GM21390 (cell line): ENCODE data around the gene CROCC2.
"Not testable (repeated sequence)": the region's sequence is repeated elsewhere in the genome, so short reads cannot be mapped to it uniquely, and the experiment has no call there.

ENCODE experiments used
- ATAC-seq: cut with Tn5 transposase; IDR thresholded peaks from one replicate; pipeline ENCODE4 v1.9.1; 2021; ENCODE audit not compliant: unreplicated experiment

Gene CROCC2

DNA sequence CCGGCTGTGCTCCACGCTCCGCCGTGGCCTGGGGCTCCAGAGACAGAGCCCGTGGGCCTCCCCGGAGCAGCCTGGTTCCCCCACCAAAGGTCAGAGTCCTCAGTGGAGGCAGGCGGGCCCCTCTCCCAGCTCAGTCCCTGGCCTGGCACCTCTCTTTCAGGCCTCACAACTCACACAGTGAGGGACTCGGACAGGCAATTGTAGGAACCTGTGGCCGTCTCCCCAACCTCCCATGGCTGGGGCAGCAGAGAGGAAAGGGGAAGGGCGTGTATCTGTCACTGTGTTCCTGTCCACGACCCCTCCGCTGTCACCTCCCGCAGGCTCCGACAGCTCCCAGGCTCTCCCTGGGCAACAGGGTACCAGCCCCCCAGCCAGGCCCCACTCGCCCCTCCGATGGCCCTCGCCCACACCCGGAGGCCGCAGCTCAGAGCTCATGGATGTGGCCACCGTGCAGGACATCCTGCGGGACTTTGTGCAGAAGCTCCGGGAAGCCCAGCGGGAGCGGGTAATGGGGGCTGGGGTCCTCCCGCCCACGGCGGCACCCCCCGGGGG, 59.8 kb downstream of the CROCC2 start:
- ATAC-seq: no peak

DNA sequence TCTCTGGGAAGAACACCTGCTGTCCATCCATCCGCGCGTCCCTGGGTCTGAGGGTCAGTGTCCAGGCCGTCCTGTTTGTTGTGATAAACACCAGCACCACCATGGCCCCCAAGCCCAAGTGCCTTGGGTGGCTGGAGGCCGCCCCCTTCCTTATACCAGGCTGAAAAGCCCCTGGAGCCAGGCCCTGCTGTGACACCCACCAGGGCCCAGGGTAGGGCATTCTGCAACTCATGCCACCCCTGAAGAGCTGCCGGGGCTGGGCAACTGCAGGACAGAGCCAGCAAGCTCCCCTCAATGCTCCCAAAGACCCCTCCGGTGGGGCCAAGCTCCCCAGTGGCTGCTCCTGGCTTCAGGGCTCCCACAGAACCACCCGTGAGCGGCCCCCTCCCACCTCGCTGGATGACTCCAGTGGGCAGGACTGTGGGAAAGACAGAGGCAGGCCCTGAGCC, 60.3 kb downstream of the CROCC2 start:
- no peak for ATAC-seq

DNA sequence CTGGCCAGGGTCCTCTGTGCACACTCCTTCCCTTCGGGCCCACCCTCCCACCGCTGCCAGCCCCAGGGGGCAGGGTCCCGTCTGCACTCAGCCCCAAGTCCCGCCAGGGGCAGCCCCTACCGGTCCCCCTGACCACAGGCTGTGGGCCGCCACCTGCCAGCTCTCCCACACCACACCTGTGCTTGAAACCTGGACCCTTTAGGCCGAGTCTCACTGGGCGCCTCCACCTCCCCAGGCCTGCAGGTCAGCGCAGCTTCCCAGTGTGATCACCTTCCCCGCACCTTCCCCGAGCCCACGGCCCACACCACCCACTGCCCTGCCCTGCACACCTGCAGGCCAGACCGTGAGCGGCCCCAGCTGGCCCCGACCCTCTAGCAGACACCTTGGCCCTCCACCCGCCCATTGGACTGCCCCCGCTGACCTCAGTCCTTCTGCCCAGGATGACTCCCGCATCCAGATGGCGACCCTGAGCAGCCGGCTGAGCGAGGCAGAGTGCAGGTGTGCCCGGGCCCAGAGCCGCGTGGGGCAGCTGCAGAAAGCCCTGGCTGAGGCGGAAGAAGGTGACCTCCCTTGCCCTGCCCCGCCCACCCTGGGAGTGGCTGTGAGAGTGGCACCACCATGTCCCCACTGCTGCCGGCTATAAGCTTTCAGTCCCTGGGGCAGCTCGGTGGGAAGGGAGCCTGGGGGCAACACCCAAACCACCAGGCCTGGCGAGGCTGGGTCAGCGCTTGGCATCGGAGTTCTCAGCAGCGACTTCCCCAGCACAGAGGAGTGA, 61.0 kb downstream of the CROCC2 start:
- ATAC-seq: no peak

DNA sequence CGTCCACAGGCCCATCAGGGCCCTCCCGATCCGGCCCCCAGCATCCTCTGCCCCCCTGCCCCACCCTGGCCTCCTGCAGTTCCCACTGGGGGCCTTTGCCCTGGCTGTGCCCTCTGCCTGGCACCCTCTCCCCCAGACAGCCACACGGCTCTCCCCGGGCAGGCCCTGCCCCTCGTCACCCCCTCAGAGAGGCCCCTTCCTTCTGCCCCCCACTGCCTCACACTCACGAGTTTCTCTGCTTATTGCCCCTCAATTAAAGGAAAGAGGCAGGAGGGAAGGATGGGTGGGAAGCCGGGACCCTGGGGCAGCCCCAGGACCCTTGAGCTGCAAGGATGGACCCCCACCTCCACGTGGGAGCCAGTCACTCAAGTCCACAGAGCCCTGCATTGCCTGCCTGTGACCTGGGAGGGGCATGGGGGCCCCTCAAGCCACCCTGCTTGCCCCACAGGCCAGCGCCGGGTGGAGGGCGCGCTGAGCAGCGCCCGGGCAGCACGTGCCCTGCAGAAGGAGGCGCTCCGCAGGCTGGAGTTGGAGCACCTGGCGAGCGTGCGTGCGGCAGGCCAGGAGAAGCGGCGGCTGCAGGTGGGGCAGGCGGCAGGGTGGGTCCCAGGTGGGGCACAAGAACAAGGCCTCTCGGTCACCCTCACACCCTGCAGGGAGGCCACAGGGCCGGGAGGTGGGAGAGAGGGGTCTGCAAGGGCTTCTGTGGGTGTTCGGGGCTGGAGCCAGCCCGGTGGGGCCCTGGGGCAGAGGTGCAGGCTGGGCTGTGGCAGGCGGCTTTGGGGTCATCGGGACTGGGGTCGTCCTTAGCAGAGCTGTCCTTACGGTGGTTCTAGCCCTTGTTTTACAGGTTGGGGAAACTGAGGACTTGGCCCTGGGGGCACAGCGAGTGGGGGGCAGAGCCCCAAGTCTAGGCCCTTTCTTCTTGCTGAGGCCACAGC, 61.8 kb downstream of the CROCC2 start:
- ATAC-seq: no peak

DNA sequence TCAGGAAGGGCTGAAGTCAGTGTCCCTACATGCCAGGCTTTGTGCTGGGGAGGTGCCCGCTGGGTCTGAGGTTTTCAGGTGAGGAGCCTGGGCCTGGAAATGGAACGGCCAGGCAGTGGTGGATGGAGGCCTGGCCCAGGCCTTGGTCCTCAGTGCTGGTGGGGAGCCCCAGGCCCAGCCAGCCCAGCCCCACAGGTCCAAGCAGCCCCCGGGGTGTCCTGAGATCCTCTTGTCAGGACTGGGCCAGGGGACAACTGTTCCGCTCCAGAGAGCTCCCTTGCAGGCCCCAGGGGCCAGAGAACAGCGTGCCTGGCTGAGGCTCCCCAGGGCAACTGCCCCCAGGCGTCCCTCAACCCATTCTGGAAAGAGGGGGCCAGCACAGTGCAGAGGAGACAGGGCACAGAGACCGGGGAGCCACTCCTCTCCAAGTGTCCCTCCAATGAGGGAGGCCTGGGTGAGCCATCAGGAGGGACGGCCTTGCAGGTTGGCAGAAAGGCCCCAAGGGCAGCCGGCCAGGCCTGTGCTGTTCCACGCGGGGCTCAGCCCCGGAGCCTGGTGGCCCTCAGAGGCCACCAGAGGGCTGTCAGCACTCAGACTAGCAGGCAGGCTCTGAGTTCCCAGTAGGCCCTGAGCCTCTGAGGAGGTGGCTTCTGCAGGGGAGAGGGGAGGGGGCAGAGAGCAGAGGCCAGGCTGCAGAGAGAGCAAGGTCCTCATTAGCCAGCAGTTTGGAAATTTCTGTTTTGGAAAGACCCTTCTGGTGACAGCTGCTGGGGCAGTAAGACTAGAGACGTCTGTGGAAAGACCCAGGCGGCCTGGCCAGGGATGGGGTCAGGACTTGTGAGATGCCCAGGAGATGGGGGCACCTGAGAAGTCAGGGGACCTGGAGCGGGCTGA, 62.8 kb downstream of the CROCC2 start:
- no peak for ATAC-seq

DNA sequence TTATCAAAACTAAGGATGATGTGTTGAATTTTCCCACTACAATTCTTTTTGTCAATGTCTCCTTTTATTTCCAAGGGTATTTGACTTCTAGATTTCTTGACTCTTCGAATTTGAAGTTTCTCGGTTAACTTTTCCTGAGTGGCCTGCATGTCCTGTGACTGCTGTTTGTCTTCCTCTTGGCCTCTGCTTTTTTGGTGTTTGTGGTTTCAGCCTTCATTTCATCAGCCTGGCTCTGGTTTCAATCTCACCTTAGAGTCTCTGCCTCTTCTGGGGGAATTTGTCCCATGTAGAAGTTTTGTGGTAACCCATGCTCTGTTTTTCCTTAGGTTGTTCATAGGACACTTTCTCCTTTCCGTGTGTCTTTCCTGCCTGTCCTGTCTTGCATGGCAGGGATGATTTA, 64.0 kb downstream of the CROCC2 start:
- no peak for ATAC-seq

DNA sequence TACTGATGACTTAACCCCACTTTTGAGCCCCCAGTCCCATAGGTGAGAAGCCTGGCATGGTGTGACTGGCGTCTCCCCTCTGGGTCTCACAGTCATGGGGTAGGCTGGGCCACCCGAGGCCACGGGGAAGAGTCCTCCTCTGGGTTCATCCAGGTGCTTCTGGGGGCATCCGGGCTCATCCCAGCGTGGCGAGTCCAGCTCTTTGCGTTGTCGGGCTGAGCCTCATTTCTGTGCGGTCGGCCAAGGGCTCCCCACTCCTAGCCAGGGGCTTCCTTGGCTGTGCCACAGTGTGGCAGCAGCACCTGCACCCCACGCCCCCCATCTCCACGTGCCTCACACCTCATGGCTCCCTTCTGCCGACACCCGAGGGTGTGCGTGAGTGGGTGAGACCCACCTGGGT, 64.7 kb downstream of the CROCC2 start:
- no peak for ATAC-seq

DNA sequence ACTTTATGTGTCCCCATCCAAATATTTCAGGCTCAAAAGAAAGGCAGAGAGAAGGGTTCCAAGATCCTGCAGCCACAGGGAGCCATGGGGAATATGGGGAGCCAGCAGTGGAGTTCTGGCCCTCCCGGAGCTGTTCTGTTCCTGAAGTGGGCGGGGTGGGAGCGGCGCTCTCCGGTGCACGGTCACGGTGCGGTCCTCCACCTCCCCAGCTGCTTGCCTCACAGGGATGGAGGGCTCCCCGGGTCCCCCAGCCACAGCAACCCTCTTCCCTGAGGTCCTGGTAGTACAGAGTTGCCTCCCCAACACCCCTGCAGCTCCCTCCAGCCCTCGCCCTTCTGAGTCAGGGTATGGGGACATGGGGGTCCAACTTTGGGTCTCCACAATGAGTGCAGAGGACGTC, 66.1 kb downstream of the CROCC2 start:
- no peak for ATAC-seq

DNA sequence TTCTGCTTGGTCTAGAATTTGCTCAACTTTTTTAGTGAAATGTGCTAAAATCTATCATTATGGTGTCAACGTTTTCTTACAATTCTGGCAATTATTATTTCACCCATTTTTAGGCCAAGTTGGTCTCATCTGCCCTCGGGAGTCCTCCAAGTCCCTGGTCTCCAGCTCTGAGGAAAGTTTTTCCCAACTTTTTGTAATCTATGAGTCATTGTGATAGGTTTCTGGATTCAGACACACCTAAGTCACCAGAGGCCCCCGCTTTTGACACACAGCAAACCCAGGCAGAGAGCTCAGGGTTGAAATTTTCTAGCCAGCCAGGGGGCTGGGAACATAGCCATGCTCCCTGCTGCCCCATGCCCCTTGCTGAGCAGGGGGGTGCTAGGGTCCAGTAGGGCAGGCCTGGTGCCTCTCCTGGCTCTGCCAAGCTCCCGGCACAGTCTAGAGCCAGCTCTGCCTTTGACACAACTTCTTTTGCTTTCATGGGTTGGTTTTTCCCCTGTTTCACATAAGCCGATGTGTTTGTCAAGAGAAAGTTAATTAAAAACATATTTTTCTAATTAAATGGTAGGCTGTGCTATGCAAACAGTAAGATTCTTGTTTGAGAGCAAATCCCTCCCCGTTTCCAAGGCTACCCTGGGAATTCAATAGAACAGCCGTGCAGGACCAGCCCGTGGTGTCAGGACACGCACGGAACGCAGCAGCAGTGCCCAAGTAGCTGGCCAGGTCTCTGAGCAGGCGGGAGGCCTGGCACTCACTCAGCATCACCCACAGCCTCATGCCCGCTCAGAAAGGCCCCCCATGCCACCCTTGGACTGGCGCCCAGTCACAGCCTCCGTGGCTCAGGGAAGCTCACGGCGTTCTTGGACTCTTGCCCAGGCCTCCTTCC, 66.7 kb downstream of the CROCC2 start:
- ATAC-seq: no peak

DNA sequence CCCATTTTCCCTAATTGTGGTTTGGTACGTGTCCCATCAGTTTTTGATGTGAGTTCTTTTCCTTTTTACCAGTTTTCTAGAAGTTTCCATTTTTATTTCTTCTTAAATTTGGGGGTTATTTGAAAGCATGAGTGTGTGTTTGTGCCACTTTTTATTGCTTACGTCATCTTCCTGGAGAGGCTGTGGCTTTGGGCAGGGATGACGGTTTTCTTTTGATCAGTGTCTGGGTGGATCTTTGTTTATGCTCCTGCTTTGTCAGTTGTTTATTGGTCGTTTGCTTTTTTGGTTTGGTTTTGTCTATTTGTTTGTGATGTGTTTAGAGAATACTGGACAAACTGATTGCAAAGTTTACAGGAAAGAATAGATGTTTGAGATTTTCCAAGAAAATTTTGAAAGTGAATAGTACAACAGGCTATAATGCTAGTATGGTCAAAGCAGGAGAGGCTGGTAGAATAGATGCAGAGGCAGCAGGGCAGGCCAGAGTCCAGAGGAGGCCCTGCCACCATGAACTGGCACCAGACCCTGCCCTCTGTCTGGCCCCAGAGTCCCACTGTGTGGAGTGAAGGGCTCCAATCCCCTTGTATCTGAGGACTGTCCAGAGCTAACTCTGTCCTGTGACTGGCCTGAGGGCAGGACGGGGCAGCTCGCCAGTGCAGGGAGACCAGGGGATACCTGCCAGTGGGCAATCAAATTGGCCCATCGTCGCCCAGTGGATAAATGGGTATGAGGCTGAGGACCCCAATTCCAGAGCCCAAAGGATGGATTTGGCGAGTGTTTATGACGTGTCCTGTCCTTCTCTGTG, 68.8 kb downstream of the CROCC2 start:
- ATAC-seq: no peak

DNA sequence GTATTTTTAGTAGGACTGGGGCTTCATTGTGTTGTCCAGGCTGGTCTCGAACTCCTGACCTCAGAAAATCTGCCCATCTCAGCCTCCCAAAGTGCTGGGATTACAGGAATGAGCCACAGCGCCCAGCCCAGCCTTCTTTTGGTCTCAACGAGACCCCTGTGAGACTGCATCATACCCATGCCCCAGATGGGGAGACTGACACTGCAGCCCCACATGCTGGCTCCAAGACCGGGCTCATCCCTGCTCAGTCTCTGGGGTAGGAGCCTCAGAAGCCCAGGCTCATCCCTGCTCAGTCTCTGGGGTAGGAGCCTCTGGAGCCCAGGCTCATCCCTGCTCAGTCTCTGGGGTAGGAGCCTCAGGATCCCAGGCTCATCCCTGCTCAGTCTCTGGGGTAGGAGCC, 69.8 kb downstream of the CROCC2 start:
- not testable (repeated sequence) for ATAC-seq

DNA sequence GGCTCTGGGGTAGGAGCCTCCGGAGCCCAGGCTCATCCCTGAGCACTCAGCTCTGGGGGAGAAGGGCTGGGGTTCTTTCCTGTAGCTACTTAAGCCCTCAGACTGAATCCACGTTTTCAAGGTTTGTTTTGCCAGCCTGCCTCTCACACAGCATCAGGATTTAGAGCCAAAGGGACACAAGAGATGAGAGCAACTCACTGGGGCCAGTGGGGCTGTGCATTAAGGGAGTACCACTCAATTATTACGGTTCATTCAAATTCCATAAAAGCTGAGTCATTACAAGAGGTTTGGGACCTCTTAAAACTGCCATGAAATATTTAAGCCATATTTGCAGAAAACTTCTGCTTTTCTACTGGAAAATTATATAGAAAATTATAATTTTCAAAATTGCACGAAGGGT, 75.1 kb downstream of the CROCC2 start:
- ATAC-seq: no peak

DNA sequence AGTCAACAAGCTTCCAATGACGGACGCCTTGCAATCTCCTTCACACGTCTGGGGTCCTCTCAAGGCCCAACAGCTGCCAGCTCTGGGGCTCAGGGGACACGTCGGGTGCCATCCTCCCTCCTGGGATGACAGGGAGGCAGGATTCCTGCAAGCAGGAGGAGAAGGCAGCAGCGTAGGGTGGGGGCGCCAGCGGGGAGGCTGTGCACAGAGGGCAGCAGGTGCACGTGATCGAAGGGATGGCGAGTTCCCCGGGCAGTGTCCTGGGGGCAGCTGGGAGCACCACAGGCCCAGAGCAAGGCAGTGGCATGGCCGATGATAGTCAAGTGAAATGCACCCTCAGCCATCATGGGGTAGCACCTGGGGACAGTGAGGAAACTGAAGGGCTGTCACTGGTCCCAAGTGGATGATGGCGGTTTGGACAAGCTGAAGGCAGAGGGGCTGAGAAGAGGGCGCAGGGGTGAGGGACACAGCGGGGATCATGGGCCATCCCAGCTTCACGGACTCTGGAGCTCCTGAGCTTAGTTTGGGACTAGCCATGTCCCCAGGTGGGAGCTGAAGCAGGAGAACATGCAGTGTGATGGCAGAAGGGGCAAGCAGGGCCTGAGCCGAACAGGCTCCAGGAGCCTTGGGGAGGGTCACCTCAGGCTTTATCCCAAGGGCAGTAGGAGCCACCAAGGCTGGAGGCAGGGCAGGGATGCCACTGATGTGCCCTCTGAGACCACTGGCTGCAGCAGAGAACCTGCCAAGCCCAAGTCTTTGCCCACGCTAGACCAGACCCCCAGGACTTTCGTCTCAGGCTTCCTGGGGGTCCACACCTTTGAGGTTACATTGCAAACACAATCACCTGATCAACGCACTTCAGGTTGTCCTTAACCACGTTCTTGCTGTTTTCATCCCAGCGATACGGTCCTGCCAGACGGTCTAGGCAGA, 76.0 kb downstream of the CROCC2 start:
- no peak for ATAC-seq

DNA sequence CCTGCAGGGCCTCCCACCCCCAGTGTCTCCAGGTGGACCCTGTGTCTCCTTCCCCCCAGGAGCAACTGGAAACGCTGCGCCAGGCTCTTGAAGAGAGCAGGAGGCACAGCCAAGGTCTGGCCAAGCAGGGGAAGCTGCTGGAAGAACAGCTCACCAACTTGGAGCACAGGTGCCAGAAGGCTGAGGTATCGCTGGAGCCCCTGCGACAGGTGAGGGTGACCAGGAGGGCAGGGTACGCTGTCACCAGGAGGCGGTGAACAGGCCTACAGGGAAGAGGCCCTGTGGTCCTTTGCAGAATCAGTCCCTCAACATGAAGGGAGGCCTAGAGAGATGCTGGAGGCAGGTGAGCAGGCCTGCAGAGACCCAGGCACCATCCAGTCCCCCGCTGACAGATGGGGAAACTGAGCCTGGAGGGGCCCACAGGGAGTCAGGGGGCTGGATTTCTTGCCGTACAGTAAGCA, 76.7 kb downstream of the CROCC2 start:
- no peak for ATAC-seq

DNA sequence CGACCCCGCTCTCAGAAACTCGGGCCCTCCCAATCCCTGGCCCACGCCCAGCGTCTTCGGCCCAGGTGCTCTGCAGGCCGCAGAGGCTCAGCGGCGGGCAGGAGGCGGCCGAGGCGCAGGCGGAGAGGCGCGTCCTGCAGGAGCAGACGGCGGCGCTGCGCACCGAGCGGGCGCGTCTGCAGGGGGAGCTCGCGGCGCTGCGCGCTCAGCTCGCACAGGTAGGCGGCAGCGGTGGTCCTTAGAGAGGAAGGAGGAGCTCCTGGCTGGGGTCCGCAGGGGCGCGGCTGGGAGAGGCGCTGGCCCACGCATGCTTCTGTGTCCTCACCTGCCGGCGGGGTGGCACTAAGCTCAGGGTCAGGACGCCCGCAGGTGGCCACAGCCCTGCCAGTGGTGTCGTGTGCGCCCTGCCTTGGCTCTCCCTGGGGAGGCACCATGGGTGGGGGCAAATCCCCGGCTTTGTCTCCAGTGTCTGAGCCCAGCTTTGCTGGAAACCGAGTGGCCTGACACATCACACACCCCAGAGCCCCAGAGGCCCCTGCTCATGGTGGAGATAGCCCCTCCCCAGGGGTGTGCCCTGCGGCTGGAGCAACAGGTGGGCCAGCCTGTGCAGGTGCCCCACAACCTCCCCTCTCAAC, 77.3 kb downstream of the CROCC2 start:
- no peak for ATAC-seq

DNA sequence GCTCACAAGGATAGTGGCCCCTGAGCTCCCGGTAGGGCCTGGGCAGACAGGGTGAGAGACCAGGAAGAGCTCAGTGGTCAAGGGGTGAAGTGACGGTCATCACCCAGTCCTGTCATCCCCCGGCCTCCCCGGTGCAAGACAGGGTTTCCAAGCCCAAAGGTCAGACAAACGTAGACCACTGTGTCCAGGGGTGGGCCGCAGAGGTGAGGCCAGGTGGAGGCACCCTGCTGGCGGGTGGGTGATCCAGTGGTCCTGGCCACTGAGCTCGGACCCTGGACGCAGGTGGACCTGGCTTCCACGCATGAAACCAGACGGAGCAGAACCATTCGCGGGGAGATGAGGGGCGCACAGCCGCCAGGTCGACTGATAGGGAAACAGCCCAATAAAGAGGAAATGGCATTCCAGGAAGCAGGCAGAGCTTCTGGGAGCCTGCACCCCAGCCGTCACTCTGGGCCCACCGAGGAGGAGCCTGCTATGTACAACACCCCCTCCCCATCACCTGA, 77.9 kb downstream of the CROCC2 start:
- no peak for ATAC-seq
